GM12878 (cell line): ENCODE data around the gene TET1.

Source experiments
- BRCA1 ChIP-seq: IDR thresholded peaks from 2 replicates; pipeline ENCODE4 v1.6.1; 2011; ENCODE audit warnings: low read depth, low read length, improper control_type of control experiment
- CBFB ChIP-seq: IDR thresholded peaks from 2 replicates; pipeline ENCODE4 v1.6.1; 2016; ENCODE audit warnings: antibody characterized with exemption, low read depth
- CHD2 ChIP-seq: IDR thresholded peaks from 2 replicates; pipeline ENCODE4 v1.6.1; 2011; ENCODE audit warnings: low read depth, low read length, improper control_type of control experiment, borderline replicate concordance
- EP300 ChIP-seq, 2 experiments: fragments of 150-350 bp in 1 of 2; IDR thresholded peaks; 2 replicates each; pipeline ENCODE4 v1.6.1; 2011 to 2012; ENCODE audit warnings: low read depth in 2 of 2, low read length in 2 of 2, borderline replicate concordance in 1 of 2, improper control_type of control experiment in 1 of 2, inconsistent platforms in 1 of 2; ENCODE audit not compliant: control insufficient read depth in 1 of 2
- GABPA ChIP-seq: IDR thresholded peaks from 2 replicates; pipeline ENCODE4 v1.6.1; 2014; ENCODE audit warnings: antibody characterized with exemption, low read depth, mild to moderate bottlenecking, inconsistent platforms
- MEF2A ChIP-seq: IDR thresholded peaks from 2 replicates; pipeline ENCODE4 v1.6.1; 2011; ENCODE audit warnings: low read depth, mild to moderate bottlenecking, low read length, moderate library complexity; ENCODE audit not compliant: insufficient read depth
- NRF1 ChIP-seq: conservative IDR thresholded peaks from 2 replicates; pipeline ENCODE4 v1.6.1; 2011; ENCODE audit warnings: mild to moderate bottlenecking, low read depth, low read length, improper control_type of control experiment
- ZNF24 ChIP-seq: fragments of 450-650 bp; IDR thresholded peaks from 2 replicates; pipeline ENCODE4 v1.6.1; 2017; ENCODE audit warnings: antibody characterized with exemption, mild to moderate bottlenecking
- TF ChIP-seq, protein P1 (sequence below), 3 experiments: IDR thresholded peaks in 2 of 3; conservative IDR thresholded peaks in 1 of 3; 2 replicates each; pipeline ENCODE4 v1.5.1; 2011; ENCODE audit warnings: low read depth in 3 of 3, low read length in 3 of 3, mild to moderate bottlenecking in 3 of 3, control low read depth in 2 of 3, moderate library complexity in 2 of 3, inconsistent platforms in 1 of 3, mixed read lengths in 1 of 3; ENCODE audit not compliant: control insufficient read depth in 2 of 3, insufficient read depth in 1 of 3; ENCODE audit errors: extremely low read depth in 1 of 3
- TF ChIP-seq, protein P2 (sequence below): IDR thresholded peaks from 2 replicates; pipeline ENCODE4 v1.6.1; 2012; ENCODE audit warnings: low read depth, low read length, improper control_type of control experiment
- TF ChIP-seq, protein P3 (sequence below): IDR thresholded peaks from 2 replicates; pipeline ENCODE4 v1.6.1; 2012; ENCODE audit warnings: mild to moderate bottlenecking, low read depth, low read length
- TF ChIP-seq, protein P4 (sequence below): IDR thresholded peaks from 2 replicates; pipeline ENCODE4 v1.6.1; 2011; ENCODE audit warnings: low read depth, low read length, improper control_type of control experiment, borderline replicate concordance

DNA sequence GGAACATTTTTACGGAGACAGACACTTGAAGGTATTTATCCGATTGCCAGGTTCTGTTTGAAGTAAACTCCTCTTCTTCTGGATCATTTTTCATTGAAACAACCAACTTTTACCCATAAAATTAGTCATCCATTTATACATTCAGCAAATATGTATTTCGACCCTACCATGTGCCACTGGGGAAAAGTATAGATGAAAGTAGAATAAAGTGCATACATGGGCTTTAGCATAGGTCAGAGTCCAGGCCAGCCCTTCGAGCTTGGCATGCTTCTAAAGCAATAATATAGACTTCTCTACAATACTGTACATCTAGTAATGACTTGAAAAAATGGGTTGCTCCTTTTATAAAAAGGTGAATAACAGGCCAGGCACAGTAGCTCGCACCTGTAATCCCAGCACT, 42.9 kb upstream of the TET1 start:
- TF ChIP-seq CBFB, result no peak
- TF ChIP-seq, protein P1, sequence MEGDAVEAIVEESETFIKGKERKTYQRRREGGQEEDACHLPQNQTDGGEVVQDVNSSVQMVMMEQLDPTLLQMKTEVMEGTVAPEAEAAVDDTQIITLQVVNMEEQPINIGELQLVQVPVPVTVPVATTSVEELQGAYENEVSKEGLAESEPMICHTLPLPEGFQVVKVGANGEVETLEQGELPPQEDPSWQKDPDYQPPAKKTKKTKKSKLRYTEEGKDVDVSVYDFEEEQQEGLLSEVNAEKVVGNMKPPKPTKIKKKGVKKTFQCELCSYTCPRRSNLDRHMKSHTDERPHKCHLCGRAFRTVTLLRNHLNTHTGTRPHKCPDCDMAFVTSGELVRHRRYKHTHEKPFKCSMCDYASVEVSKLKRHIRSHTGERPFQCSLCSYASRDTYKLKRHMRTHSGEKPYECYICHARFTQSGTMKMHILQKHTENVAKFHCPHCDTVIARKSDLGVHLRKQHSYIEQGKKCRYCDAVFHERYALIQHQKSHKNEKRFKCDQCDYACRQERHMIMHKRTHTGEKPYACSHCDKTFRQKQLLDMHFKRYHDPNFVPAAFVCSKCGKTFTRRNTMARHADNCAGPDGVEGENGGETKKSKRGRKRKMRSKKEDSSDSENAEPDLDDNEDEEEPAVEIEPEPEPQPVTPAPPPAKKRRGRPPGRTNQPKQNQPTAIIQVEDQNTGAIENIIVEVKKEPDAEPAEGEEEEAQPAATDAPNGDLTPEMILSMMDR (IDR thresholded peaks at IDR 0.05 in 2 of 3, conservative IDR thresholded peaks at IDR 0.05 in 1 of 3; ENCODE audit: control insufficient read depth in 2 of 3, extremely low read depth in 1 of 3, insufficient read depth in 1 of 3, low read depth in 3 of 3, low read length in 3 of 3), result no peak
- TF ChIP-seq GABPA, result no peak
- no peak for TF ChIP-seq BRCA1
- TF ChIP-seq ZNF24, result no peak
- no peak for TF ChIP-seq NRF1
- no peak for TF ChIP-seq MEF2A
- TF ChIP-seq, protein P2, sequence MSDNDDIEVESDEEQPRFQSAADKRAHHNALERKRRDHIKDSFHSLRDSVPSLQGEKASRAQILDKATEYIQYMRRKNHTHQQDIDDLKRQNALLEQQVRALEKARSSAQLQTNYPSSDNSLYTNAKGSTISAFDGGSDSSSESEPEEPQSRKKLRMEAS, result no peak
- TF ChIP-seq, protein P3, sequence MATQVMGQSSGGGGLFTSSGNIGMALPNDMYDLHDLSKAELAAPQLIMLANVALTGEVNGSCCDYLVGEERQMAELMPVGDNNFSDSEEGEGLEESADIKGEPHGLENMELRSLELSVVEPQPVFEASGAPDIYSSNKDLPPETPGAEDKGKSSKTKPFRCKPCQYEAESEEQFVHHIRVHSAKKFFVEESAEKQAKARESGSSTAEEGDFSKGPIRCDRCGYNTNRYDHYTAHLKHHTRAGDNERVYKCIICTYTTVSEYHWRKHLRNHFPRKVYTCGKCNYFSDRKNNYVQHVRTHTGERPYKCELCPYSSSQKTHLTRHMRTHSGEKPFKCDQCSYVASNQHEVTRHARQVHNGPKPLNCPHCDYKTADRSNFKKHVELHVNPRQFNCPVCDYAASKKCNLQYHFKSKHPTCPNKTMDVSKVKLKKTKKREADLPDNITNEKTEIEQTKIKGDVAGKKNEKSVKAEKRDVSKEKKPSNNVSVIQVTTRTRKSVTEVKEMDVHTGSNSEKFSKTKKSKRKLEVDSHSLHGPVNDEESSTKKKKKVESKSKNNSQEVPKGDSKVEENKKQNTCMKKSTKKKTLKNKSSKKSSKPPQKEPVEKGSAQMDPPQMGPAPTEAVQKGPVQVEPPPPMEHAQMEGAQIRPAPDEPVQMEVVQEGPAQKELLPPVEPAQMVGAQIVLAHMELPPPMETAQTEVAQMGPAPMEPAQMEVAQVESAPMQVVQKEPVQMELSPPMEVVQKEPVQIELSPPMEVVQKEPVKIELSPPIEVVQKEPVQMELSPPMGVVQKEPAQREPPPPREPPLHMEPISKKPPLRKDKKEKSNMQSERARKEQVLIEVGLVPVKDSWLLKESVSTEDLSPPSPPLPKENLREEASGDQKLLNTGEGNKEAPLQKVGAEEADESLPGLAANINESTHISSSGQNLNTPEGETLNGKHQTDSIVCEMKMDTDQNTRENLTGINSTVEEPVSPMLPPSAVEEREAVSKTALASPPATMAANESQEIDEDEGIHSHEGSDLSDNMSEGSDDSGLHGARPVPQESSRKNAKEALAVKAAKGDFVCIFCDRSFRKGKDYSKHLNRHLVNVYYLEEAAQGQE, result no peak
- TF ChIP-seq CHD2, result no peak
- no peak for TF ChIP-seq EP300 (IDR thresholded peaks at IDR 0.05; ENCODE audit: borderline replicate concordance in 1 of 2, control insufficient read depth in 1 of 2, low read depth in 2 of 2, low read length in 2 of 2)
- TF ChIP-seq, protein P4, sequence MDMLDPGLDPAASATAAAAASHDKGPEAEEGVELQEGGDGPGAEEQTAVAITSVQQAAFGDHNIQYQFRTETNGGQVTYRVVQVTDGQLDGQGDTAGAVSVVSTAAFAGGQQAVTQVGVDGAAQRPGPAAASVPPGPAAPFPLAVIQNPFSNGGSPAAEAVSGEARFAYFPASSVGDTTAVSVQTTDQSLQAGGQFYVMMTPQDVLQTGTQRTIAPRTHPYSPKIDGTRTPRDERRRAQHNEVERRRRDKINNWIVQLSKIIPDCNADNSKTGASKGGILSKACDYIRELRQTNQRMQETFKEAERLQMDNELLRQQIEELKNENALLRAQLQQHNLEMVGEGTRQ, result no peak
